Measurements from ENCODE around the gene DLGAP1. TPM values are rescaled to one million over a fixed set of nuclear protein-coding genes. Genes with fewer than 3 reads are reported as not detected.
A peak's percentile ranks its signal among the peaks of the same experiment; 100 is the strongest.

The DLGAP1 gene
- total and polyA plus RNA-seq, 10 of the 15 experiments (the other 5 are each of a cell fraction or from before 2014, with no cell fraction given): 0.23 to 27.6 (median 1.9) TPM

DNA sequence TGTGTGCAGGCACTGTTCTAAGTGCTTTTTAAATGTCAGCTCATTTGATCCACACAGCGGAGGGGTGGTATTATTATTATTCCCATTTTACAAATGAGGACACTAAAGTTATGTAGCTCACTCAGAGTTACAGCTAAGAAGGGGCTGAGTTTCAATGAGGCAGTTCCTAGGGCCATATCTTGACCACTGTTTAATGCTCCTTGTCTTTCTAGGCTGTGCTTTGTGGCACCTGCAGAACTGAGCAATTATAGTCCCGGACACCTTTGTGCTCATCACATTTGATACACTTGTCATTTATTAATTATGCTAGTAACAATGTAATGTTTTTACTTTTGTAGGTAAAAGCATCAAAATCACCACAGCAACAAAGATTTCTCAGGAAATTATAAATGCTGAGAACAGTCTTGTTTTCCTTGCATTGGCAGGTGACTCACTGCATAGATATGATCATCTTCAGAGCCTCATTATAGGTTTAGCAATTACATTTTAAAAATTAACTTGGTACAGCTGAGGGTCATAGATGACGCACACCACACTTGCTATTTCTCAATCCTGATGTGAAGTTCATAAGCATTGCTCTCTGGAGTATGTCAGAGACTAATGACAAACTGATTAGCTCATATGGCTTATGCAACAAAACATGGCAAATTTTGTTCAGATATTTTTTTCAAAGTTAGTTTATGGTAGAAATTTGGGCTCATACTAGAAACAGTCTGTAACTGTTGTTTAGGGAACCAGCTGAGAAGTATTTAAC is 638.3 kb downstream of the DLGAP1 start:
- no peak for TF ChIP-seq ZNF217 (IDR thresholded peaks at IDR 0.05)
- no peak for TF ChIP-seq POLR2AphosphoS2 (IDR thresholded peaks at IDR 0.05; ENCODE audit: low read depth, low read length)
- TF ChIP-seq NFXL1 (IDR thresholded peaks at IDR 0.05; ENCODE audit: borderline replicate concordance): no peak
- no peak for TF ChIP-seq CREB1 (IDR thresholded peaks at IDR 0.05; ENCODE audit: low read depth)
- TF ChIP-seq STAT3 (IDR thresholded peaks at IDR 0.05; ENCODE audit: low read depth, low read length): no peak
- TF ChIP-seq, protein P1, sequence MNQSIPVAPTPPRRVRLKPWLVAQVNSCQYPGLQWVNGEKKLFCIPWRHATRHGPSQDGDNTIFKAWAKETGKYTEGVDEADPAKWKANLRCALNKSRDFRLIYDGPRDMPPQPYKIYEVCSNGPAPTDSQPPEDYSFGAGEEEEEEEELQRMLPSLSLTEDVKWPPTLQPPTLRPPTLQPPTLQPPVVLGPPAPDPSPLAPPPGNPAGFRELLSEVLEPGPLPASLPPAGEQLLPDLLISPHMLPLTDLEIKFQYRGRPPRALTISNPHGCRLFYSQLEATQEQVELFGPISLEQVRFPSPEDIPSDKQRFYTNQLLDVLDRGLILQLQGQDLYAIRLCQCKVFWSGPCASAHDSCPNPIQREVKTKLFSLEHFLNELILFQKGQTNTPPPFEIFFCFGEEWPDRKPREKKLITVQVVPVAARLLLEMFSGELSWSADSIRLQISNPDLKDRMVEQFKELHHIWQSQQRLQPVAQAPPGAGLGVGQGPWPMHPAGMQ (IDR thresholded peaks at IDR 0.05; ENCODE audit: borderline replicate concordance): no peak
- TF ChIP-seq NRF1 (conservative IDR thresholded peaks at IDR 0.05; ENCODE audit: low read depth, low read length): no peak
- no peak for TF ChIP-seq JUNB (IDR thresholded peaks at IDR 0.05)
- no peak for TF ChIP-seq GABPA (IDR thresholded peaks at IDR 0.05; ENCODE audit: low read depth)
- TF ChIP-seq, protein P2, sequence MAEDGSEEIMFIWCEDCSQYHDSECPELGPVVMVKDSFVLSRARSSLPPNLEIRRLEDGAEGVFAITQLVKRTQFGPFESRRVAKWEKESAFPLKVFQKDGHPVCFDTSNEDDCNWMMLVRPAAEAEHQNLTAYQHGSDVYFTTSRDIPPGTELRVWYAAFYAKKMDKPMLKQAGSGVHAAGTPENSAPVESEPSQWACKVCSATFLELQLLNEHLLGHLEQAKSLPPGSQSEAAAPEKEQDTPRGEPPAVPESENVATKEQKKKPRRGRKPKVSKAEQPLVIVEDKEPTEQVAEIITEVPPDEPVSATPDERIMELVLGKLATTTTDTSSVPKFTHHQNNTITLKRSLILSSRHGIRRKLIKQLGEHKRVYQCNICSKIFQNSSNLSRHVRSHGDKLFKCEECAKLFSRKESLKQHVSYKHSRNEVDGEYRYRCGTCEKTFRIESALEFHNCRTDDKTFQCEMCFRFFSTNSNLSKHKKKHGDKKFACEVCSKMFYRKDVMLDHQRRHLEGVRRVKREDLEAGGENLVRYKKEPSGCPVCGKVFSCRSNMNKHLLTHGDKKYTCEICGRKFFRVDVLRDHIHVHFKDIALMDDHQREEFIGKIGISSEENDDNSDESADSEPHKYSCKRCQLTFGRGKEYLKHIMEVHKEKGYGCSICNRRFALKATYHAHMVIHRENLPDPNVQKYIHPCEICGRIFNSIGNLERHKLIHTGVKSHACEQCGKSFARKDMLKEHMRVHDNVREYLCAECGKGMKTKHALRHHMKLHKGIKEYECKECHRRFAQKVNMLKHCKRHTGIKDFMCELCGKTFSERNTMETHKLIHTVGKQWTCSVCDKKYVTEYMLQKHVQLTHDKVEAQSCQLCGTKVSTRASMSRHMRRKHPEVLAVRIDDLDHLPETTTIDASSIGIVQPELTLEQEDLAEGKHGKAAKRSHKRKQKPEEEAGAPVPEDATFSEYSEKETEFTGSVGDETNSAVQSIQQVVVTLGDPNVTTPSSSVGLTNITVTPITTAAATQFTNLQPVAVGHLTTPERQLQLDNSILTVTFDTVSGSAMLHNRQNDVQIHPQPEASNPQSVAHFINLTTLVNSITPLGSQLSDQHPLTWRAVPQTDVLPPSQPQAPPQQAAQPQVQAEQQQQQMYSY (CRISPR knock-in tag; IDR thresholded peaks at IDR 0.05): no peak
- TF ChIP-seq MYB (IDR thresholded peaks at IDR 0.05; ENCODE audit: borderline replicate concordance, low read depth, low read length): no peak
- TF ChIP-seq TCF7 (IDR thresholded peaks at IDR 0.05; ENCODE audit: borderline replicate concordance): no peak
- TF ChIP-seq HDGF (IDR thresholded peaks at IDR 0.05): no peak
- TF ChIP-seq, protein P3, sequence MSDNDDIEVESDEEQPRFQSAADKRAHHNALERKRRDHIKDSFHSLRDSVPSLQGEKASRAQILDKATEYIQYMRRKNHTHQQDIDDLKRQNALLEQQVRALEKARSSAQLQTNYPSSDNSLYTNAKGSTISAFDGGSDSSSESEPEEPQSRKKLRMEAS (IDR thresholded peaks at IDR 0.05; ENCODE audit: low read depth, low read length): no peak

More for the DNA sequence above, 638.3 kb downstream of the DLGAP1 start:
- Histone ChIP-seq H3K36me3 (ENCODE audit: control insufficient read depth in 2 of 2, insufficient read depth in 2 of 2, low read length in 1 of 2) (no peaks in the 10 kb centered on the region), H3K27me3 (replicated peaks in 1 of 2; ENCODE audit: control insufficient read depth in 2 of 2, insufficient read depth in 2 of 2, low read length in 1 of 2) (no peaks in the 10 kb centered on the region), H3K4me3 (no peak overlapping the region), H2AFZ (ENCODE audit: control insufficient read depth, low read depth, low read length) (no peak overlapping the region), H3K9me3 (replicated peaks; ENCODE audit: control insufficient read depth, insufficient read depth, low read length) (no peaks in the 10 kb centered on the region), H3K27ac (ENCODE audit: control insufficient read depth, insufficient read depth) (no peak overlapping the region), H3K4me2 (ENCODE audit: control insufficient read depth, insufficient read depth) (no peak overlapping the region), H3K9ac (ENCODE audit: control insufficient read depth, insufficient read depth, low read length) (no peak overlapping the region), H4K20me1 (ENCODE audit: control insufficient read depth, insufficient read depth) (no peaks in the 10 kb centered on the region), H3K79me2 (ENCODE audit: control insufficient read depth, insufficient read depth, low read length) (no peaks in the 10 kb centered on the region), H3K4me1 (ENCODE audit: control insufficient read depth, insufficient read depth, low read length) (no peaks in the 10 kb centered on the region)
- ATAC-seq (peak; percentile 55), FAIRE-seq (no peak), DNase-seq (ENCODE audit: low read depth, low spot score) (no peak)
- POLR2A ChIA-PET: interaction anchor here (1.7 kb wide), 1 partner anchor 12 kb away, joined by 4 read pairs; no protein-coding TSS in a partner anchor
- intact Hi-C loops (cut with micrococcal nuclease; ENCODE audit: unreplicated experiment): no loop called here
- BruUV-seq (replicated peaks): no TSS peak
- 11% methylated on average over 3 of the region's 3 CpGs for WGBS (ENCODE audit: insufficient coverage, insufficient replicate concordance, low lambda C conversion rate, missing lambda C conversion rate)
- SMC1A ChIA-PET (ENCODE audit: uncharacterized antibody, unreplicated experiment): interaction anchor here (0.6 to 2.0 kb wide), 9 partner anchors 19 to 302 kb away, joined by 3 to 8 read pairs (median 4); no protein-coding TSS in a partner anchor
- CTCF ChIA-PET: interaction anchor here (0.9 to 2.6 kb wide), 5 partner anchors 9 to 178 kb away, joined by 3 to 7 read pairs (median 3); no protein-coding TSS in a partner anchor
- in situ Hi-C loops (cut with MboI): no loop called here
- RAD21 ChIA-PET (ENCODE audit: unreplicated experiment): interaction anchor here (1.0 to 1.7 kb wide), 3 partner anchors 17 to 45 kb away, joined by 3 to 4 read pairs (median 3); no protein-coding TSS in a partner anchor
